Karpas-422 (cell line): ENCODE data around the gene PLXNA2. TPM values are rescaled to one million over a fixed set of nuclear protein-coding genes. Genes with fewer than 3 reads are reported as not detected.

Source experiments
- DNase-seq: peaks from one replicate; pipeline ENCODE4 v3.0.0-alpha.2; 2015
- H2AFZ ChIP-seq: fragments of 200-600 bp; sonication (generic); 2 replicates; pipeline ENCODE4 v1.6.1; 2014; ENCODE audit warnings: antibody characterized with exemption, low read length, mixed read lengths
- H3K27ac ChIP-seq: fragments of 200-600 bp; sonication (generic); 2 replicates; pipeline ENCODE4 v1.5.1; 2014; ENCODE audit warnings: mild to moderate bottlenecking, low read length, moderate library complexity
- H3K27me3 ChIP-seq: fragments of 200-600 bp; sonication (generic); 2 replicates; pipeline ENCODE4 v1.6.1; 2014; ENCODE audit warnings: low read length, mixed read lengths
- H3K36me3 ChIP-seq: fragments of 200-600 bp; sonication (generic); 2 replicates; pipeline ENCODE4 v1.6.1; 2014; ENCODE audit warnings: low read length, mixed read lengths; ENCODE audit not compliant: insufficient read depth
- H3K4me1 ChIP-seq: fragments of 200-600 bp; sonication (generic); 2 replicates; pipeline ENCODE4 v1.6.1; 2014; ENCODE audit warnings: mild to moderate bottlenecking, low read length, mixed read lengths
- H3K4me2 ChIP-seq: fragments of 200-600 bp; sonication (generic); 2 replicates; pipeline ENCODE4 v1.6.1; 2014; ENCODE audit warnings: low read length, low read depth, mild to moderate bottlenecking; ENCODE audit not compliant: poor library complexity, severe bottlenecking
- H3K4me3 ChIP-seq: fragments of 200-600 bp; sonication (generic); 2 replicates; pipeline ENCODE4 v1.5.1; 2014; ENCODE audit warnings: mild to moderate bottlenecking, antibody characterized with exemption, low read length, mixed read lengths
- H3K79me2 ChIP-seq: fragments of 200-600 bp; sonication (generic); 2 replicates; pipeline ENCODE4 v1.6.1; 2014; ENCODE audit warnings: mild to moderate bottlenecking, low read length, mixed read lengths
- H3K9ac ChIP-seq: fragments of 200-600 bp; sonication (generic); 2 replicates; pipeline ENCODE4 v1.6.0; 2014; ENCODE audit warnings: low read length
- H3K9me2 ChIP-seq: fragments of 200-600 bp; sonication (generic), shearing (Covaris generic); replicated peaks from 2 replicates; pipeline ENCODE4 v1.6.0; 2014; ENCODE audit warnings: mild to moderate bottlenecking, low read length, moderate library complexity; ENCODE audit not compliant: insufficient read depth
- H3K9me3 ChIP-seq: fragments of 300-700, 200-600 bp; sonication (generic); 2 replicates; pipeline ENCODE4 v1.6.1; 2014; ENCODE audit warnings: low read length, mixed read lengths
- H4K20me1 ChIP-seq: fragments of 200-600 bp; sonication (generic); 2 replicates; pipeline ENCODE4 v1.6.1; 2014; ENCODE audit warnings: mild to moderate bottlenecking, antibody characterized with exemption, low read length, low read depth; ENCODE audit not compliant: insufficient read depth
- total RNA-seq: library from RNA; depleted of rRNA; stranded (reverse); fragments of >200 nt; shearing (Covaris generic); gene quantifications from 2 replicates; pipeline ENCODE4 v1.2.3, GENCODE V29; 2014; ENCODE audit warnings: low replicate concordance

Gene PLXNA2
- total RNA-seq, 1 experiment from 2014 or later = not detected

DNA sequence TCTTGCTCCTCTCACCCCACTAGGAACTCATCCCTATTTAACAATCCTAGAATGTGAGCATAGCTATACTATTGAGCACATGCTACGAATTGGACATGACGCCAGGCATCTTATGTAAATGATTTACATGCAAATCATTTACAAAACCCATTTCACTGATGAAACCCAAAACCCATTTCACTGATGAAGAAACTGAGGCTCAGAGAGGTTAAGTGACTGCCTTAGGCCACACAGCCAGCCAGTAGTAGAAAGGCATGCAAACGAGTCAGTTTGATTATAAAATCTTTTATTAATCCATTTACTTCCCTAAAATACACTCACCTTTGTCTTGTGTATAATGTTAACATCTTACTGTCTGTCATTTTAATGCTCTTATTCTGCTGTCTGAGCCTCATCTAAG, 87.9 kb downstream of the PLXNA2 start:
- H3K36me3 ChIP-seq = no peaks in the 10 kb centered on the region
- H3K4me2 ChIP-seq = no peak overlapping the region
- H3K27ac ChIP-seq = no peak overlapping the region
- H2AFZ ChIP-seq = no peak overlapping the region
- no peaks in the 10 kb centered on the region for H3K9me3 ChIP-seq
- H3K79me2 ChIP-seq = no peaks in the 10 kb centered on the region
- no peak for DNase-seq
- H3K4me3 ChIP-seq = no peak overlapping the region
- H3K4me1 ChIP-seq = no peaks in the 10 kb centered on the region
- H3K9me2 ChIP-seq = no peaks in the 10 kb centered on the region
- H4K20me1 ChIP-seq = no peaks in the 10 kb centered on the region
- peaks cover 5% of the 10 kb centered on the region; the same call in 1 of the 2 replicates for H3K27me3 ChIP-seq
- no peak overlapping the region for H3K9ac ChIP-seq

DNA sequence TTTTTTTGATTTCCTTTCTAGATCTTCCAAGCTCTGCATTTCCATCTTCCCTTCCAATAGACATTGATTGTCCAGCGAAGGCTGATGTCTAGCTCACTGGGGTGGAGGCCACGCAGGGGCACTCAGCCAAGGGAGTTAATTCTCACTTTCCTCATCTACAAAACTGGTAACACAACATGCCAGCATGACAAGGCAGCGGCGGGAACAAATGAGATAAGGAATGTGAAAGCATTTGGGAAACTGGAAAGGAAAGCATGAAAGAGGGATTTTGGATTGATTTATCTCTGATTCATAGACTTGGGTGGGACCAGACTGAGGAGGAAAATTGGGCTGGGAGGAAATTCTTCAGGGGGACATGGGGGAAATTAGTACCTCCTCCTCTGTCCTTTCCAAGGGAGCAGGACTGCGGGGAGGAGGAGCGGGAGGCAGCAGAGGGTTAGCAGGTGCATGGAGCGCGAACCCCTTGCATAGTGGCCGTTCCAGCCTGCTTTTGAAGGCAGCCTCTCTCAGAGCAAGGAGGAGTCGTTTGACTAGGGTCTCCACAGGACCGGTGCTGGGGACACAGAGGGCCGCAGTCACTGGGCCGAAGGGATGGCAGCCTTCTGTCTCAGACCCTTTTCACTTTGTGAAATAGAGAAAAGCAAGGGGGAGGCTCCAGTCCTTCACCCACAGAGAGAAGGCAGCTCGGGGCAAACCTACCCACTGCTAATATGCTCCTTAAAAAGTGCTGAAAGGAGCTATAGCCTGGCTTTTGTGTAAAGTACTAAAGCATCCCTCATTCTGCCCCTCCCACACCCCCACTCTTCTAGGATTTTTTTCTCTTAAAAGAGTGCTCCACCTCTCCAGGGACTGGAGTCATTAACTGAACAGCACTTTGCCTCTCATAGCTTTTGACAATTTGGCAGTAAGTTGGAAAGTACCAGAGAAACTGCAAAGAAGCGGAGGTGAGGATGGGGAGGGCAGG, 89.2 kb downstream of the PLXNA2 start:
- DNase-seq = no peak
- no peaks in the 10 kb centered on the region for H3K36me3 ChIP-seq
- H3K79me2 ChIP-seq = no peaks in the 10 kb centered on the region
- H3K27ac ChIP-seq = no peak overlapping the region
- H3K27me3 ChIP-seq = peaks cover 5% of the 10 kb centered on the region; the same call in 1 of the 2 replicates
- H3K4me1 ChIP-seq = no peaks in the 10 kb centered on the region
- H2AFZ ChIP-seq = no peak overlapping the region
- H4K20me1 ChIP-seq = no peaks in the 10 kb centered on the region
- no peaks in the 10 kb centered on the region for H3K9me2 ChIP-seq
- no peak overlapping the region for H3K4me3 ChIP-seq
- H3K4me2 ChIP-seq = no peak overlapping the region
- no peaks in the 10 kb centered on the region for H3K9me3 ChIP-seq
- no peak overlapping the region for H3K9ac ChIP-seq

DNA sequence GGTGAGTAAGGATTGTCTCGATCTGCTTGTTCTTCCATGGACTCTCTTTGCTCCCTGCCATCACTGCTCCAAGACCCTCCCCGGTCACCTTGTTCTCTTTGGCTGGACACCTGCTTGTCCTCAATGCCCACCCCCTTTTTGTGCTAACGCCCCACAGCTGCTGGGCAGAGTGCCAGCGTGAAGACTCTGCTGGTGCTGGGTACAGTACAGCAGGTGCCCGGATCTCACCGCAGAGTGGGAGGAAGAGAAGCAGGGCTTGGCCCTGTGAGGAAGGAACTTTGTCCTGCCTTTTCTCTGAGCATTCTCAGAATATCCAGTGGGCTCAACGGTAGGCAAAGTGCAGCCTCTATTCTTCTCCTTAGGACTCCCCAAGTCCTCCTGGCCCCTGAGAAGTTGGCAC, 90.1 kb downstream of the PLXNA2 start:
- no peaks in the 10 kb centered on the region for H3K36me3 ChIP-seq
- no peaks in the 10 kb centered on the region for H3K9me3 ChIP-seq
- H3K27me3 ChIP-seq = peaks cover 5% of the 10 kb centered on the region; the same call in 1 of the 2 replicates
- no peak overlapping the region for H2AFZ ChIP-seq
- DNase-seq = no peak
- H3K4me2 ChIP-seq = no peak overlapping the region
- no peaks in the 10 kb centered on the region for H4K20me1 ChIP-seq
- no peak overlapping the region for H3K9ac ChIP-seq
- no peak overlapping the region for H3K4me3 ChIP-seq
- H3K9me2 ChIP-seq = no peaks in the 10 kb centered on the region
- no peak overlapping the region for H3K27ac ChIP-seq
- no peaks in the 10 kb centered on the region for H3K4me1 ChIP-seq
- H3K79me2 ChIP-seq = no peaks in the 10 kb centered on the region

DNA sequence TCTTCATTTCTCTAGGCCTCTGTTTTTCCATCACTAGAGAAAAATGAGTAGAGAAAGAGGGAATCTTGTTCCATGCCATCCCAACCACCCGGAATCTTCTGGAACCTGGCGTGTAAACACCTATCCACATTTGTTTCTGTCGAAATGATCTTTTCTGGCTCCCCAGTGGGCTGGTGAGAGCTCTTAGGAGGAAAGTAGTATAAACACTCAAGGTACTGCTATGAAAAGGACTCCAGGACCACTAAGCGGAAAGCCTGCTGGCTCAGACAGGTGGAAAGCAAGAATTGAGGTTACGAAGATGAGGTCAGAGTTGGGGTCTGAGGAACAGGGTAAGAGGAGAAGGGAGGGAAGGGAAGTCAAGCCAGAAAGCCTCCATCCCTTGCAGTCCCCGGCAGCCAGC, 90.8 kb downstream of the PLXNA2 start:
- H4K20me1 ChIP-seq = no peaks in the 10 kb centered on the region
- H3K9me3 ChIP-seq = no peaks in the 10 kb centered on the region
- H3K4me3 ChIP-seq = no peak overlapping the region
- no peaks in the 10 kb centered on the region for H3K36me3 ChIP-seq
- H3K9me2 ChIP-seq = no peaks in the 10 kb centered on the region
- H3K27ac ChIP-seq = no peak overlapping the region
- no peak overlapping the region for H3K4me2 ChIP-seq
- H3K79me2 ChIP-seq = no peaks in the 10 kb centered on the region
- H3K9ac ChIP-seq = no peak overlapping the region
- H3K4me1 ChIP-seq = no peaks in the 10 kb centered on the region
- H3K27me3 ChIP-seq = peaks cover 5% of the 10 kb centered on the region; the same call in 1 of the 2 replicates
- no peak for DNase-seq
- H2AFZ ChIP-seq = no peak overlapping the region

DNA sequence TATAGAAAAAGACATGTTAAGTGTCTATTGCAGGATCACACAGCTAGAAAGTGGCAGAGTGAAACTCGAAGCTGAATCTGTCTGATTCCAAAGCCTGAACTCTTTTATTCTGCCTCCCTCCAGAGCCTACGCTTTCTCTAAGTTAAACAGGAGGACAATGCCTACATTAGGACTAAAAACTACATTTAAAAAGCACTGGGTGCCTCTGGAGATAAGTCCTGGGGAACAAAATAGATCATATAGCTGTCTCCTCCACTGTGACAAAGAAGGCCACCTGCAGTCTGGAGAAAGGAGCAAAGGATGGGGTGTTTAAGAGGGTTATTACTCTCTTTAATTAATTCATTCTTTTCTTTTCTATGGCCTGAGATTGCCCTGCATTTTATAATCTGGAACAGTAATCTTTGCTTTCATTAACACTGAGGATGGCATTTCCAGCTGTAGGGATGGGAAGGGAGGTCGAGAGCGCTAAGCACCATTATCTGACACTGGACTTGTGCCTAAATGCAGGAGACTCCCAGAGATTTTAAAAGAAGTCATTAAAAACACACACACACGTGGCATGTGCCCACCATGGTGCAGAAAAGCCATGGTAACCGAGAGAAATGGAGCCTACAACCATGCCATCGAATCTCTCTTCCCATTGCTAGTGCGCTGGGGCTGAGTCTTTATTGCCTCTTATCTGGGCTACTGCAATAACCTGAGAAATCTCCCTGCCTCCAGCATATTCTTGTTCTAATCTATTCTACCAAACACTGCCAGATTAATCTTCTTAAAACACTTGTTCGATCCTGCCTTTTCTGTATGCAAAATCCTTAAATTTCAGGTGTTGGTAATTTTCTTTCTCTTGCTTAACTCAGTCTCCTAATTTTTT, 92.2 kb downstream of the PLXNA2 start:
- H3K27me3 ChIP-seq = peaks cover 5% of the 10 kb centered on the region; the same call in 1 of the 2 replicates
- no peak overlapping the region for H3K9ac ChIP-seq
- no peaks in the 10 kb centered on the region for H3K79me2 ChIP-seq
- H3K4me3 ChIP-seq = no peak overlapping the region
- no peak overlapping the region for H3K4me2 ChIP-seq
- no peaks in the 10 kb centered on the region for H3K4me1 ChIP-seq
- no peaks in the 10 kb centered on the region for H4K20me1 ChIP-seq
- no peak overlapping the region for H3K27ac ChIP-seq
- no peak for DNase-seq
- no peaks in the 10 kb centered on the region for H3K9me2 ChIP-seq
- H3K36me3 ChIP-seq = no peaks in the 10 kb centered on the region
- no peaks in the 10 kb centered on the region for H3K9me3 ChIP-seq
- no peak overlapping the region for H2AFZ ChIP-seq

DNA sequence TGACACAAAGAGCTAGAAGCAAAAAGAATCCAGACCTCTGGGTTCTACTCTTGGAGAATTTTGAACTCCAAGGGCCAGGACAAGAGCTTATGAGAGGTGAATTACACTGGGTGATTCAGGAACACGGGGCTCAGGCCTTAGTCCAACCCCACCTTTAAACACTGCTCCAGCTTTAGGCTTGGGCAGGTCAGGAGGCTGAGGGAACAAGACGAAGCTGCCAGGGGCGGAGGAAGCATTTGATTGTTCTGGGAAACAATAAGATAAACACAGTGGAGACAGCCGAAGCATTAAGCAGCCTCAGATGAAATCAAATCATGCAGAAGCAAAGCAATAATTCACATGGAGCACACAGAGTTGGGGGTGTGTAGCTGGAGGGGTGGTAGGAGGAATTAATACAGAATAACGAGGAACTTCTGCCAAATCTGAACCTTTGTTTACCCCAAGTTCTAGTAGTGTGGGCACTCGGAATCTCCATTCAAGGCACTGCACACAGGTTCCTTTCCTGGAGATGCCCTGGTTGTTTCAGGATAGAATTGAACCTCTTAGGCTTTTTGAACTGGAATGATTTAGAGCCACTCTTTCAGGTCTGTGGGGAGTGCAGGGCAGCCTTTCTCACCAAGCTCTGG, 93.2 kb downstream of the PLXNA2 start:
- Histone ChIP-seq H3K9me3 (no peaks in the 10 kb centered on the region), H3K9me2 (no peaks in the 10 kb centered on the region), H3K9ac (no peak overlapping the region), H3K27ac (no peak overlapping the region), H3K27me3 (peaks cover 5% of the 10 kb centered on the region; the same call in 1 of the 2 replicates), H3K4me2 (no peak overlapping the region), H4K20me1 (no peaks in the 10 kb centered on the region), H3K79me2 (no peaks in the 10 kb centered on the region), H3K4me3 (no peak overlapping the region), H3K4me1 (no peaks in the 10 kb centered on the region), H3K36me3 (no peaks in the 10 kb centered on the region), H2AFZ (no peak overlapping the region)
- DNase-seq = no peak

DNA sequence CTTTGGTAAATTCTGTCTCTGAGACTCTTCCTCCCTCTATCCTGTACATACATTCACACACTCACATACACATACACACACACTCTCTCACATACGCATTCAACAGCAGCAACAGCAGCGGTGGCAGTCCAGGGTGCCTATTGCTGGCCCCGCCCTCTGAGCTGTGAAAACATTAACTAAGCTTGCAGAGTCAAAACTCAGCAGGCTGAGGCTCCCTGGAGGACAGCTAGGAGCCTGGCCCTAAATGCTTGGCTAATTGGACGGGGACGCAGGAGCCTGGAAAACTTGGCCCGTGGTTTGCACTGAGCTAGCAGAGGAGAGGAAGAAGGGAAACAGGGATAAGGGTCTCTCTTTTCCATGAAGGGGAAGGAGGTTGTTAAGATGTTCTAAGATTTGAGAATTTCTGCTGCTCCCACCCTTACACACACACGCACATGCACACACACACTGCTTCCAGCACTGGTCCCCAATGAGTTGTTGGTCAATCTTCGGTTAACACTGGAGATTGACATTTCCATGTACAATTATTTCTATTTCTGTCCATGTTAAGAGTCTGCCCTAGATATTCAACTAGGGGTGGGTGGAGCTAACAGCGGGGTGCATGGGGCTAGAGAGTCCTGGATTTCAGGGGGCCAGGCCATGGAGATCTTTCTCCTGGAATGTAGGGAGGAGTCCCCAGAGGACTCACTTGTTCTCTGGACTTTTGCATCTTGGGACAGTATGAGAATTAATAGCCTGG, 94.2 kb downstream of the PLXNA2 start:
- H2AFZ ChIP-seq = no peak overlapping the region
- no peaks in the 10 kb centered on the region for H4K20me1 ChIP-seq
- H3K27ac ChIP-seq = no peak overlapping the region
- no peaks in the 10 kb centered on the region for H3K79me2 ChIP-seq
- H3K9me2 ChIP-seq = no peaks in the 10 kb centered on the region
- H3K9ac ChIP-seq = no peak overlapping the region
- no peaks in the 10 kb centered on the region for H3K36me3 ChIP-seq
- H3K4me1 ChIP-seq = no peaks in the 10 kb centered on the region
- no peak overlapping the region for H3K4me3 ChIP-seq
- H3K27me3 ChIP-seq = peaks cover 5% of the 10 kb centered on the region; the same call in 1 of the 2 replicates
- H3K4me2 ChIP-seq = no peak overlapping the region
- no peak for DNase-seq
- no peaks in the 10 kb centered on the region for H3K9me3 ChIP-seq
